ENCODE measurements around the gene SUGCT.
A peak's percentile ranks its signal among the peaks of the same experiment; 100 is the strongest.

SUGCT gene

GRCh38 chr7:40826411-40827221 lies 691.8 kb downstream of the SUGCT start:
- no peak for TF ChIP-seq CTCF (conservative IDR thresholded peaks at IDR 0.05; ENCODE audit: low read depth, low read length)
- H3K4me3 ChIP-seq (ENCODE audit: low read length), result no peak overlapping the region
- no peak for DNase-seq (ENCODE audit: low read depth)

- H3K4me3 ChIP-seq (ENCODE audit: low read length), result no peak overlapping the region
- DNase-seq (ENCODE audit: low read depth), result no peak
- no peak for TF ChIP-seq CTCF (conservative IDR thresholded peaks at IDR 0.05; ENCODE audit: low read depth, low read length)
These were observed 692.6 kb downstream of the SUGCT start for GRCh38 chr7:40827222-40828085.

GRCh38 chr7:40828686-40829600 lies 694.1 kb downstream of the SUGCT start:
- TF ChIP-seq CTCF (conservative IDR thresholded peaks at IDR 0.05; ENCODE audit: low read depth, low read length), result no peak
- no peak overlapping the region for H3K4me3 ChIP-seq (ENCODE audit: low read length)
- DNase-seq (ENCODE audit: low read depth), result no peak

GRCh38 chr7:40833191-40833887 lies 698.5 kb downstream of the SUGCT start:
- no peak for TF ChIP-seq CTCF (conservative IDR thresholded peaks at IDR 0.05; ENCODE audit: low read depth, low read length)
- no peak overlapping the region for H3K4me3 ChIP-seq (ENCODE audit: low read length)
- no peak for DNase-seq (ENCODE audit: low read depth)

GRCh38 chr7:40833888-40834234 lies 699.1 kb downstream of the SUGCT start:
- no peak overlapping the region for H3K4me3 ChIP-seq (ENCODE audit: low read length)
- peak; percentile 48 for TF ChIP-seq CTCF (conservative IDR thresholded peaks at IDR 0.05; ENCODE audit: low read depth, low read length)
- no peak for DNase-seq (ENCODE audit: low read depth)

- no peak overlapping the region for H3K4me3 ChIP-seq (ENCODE audit: low read length)
- TF ChIP-seq CTCF (conservative IDR thresholded peaks at IDR 0.05; ENCODE audit: low read depth, low read length), result no peak
- no peak for DNase-seq (ENCODE audit: low read depth)
These were observed 701.4 kb downstream of the SUGCT start for GRCh38 chr7:40836218-40836617.

All from retinal pigment epithelial cell (primary cell).